DLD1 (cell line): ENCODE measurements around the gene CCDC201.
"Not testable (repeated sequence)": the region's sequence is repeated elsewhere in the genome, so short reads cannot be mapped to it uniquely, and the experiment has no call there.

Experiments
- in situ Hi-C: cut with HindIII; loops from 2 replicates; pipeline ENCODE4 v1.10.0; 2017; ENCODE audit warnings: low sequenced_read_pairs

Gene CCDC201

DNA sequence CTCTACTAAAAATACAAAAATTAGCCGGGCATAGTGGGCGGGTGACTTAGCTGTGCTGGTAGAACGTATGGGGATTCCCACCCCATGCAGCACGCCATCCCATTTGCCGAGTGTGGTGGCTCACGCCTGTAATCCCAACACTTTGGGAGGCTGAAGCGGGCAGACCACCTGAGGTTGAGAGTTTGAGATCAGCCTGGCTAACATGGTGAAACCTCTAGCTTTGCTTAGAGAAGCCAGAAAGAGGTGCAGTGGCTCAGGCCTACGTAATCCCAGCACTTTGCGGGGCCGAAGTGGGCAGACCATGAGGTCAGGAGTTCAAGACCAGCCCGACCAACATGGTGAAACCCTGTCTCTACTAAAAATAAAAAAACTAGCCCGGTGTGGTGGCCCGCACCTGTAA lies 45.2 kb downstream of the CCDC201 start:
- in situ Hi-C loops = not testable (repeated sequence)

DNA sequence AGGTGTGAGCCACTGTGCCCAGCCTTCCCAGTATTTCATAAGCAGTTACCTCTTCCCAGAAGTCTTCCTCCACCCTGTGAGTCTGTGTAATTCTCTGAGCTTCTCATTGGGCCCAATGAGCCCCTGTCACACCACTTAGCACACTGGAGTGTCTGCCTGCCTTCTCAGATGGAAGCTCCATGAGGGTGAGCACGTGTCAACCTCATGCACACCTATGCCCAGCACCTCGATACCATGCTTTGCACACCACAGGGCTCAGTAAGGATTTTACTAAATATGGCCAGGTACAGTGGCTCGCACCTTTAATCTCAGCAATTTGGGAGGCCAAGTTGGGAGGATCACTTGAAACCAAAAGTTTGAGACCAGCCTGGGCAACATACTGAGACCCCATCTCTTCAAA lies 46.3 kb downstream of the CCDC201 start:
- in situ Hi-C loops = not testable (repeated sequence)

DNA sequence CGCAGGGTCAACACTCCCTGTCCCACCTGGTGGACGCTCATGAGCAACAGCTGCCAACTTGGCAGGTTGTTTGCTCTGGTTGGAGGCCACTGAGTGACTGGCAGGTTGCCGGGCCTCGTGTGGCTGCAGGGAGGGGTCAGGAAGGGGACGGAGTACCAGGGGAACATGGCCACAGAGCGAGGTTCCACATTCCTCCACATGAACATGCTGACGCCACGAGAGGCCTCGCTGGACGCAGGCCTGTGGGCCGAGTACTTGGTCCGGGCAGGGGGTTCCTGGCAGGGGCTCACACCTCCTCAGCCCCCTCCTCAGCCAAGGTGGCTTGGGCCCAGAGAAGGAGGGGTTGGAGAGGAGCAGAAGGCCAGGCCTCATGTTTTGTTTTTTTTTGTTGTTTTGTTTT lies 54.1 kb downstream of the CCDC201 start:
- in situ Hi-C loops = not testable (repeated sequence)

DNA sequence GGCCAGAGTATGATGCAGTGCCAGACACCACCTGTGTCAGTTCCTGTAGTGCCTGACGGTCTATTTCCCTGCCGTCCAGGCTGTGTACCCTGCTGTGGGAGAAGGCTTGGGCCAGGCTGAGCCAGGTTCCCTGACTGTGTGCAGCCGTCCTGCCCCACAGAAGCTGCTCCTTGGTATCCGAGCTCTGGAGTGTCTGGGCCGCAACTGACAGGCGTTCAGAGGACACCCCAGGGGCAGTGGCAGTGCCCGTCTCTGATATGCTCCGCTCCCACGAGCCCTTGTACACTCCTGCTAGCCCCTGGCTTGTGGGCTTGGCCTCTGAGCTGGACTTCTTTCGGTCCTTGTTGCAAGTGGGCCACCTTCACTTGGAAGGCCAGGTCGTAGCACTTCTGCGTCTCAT lies 55.0 kb downstream of the CCDC201 start:
- in situ Hi-C loops = not testable (repeated sequence)

DNA sequence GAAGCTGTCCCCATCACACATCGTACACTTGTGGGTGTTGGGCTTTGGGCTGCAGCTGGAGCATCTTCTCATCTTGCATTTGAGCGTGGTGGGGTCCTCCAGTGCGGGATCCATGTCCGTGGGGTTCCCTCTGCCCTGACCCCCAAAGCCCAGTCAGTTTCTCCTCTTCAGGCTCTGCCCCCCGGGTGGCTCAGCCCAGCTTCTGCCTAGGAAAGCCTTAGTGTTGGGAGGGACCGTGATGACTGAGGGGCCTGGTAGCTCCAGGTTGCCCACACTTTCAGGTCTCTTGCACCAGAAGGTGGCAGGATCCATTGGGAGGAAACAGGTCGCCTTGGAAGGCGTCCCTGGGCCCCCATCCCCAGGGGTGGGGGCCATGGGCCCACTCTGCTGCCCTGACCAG lies 55.9 kb downstream of the CCDC201 start:
- in situ Hi-C loops = not testable (repeated sequence)

DNA sequence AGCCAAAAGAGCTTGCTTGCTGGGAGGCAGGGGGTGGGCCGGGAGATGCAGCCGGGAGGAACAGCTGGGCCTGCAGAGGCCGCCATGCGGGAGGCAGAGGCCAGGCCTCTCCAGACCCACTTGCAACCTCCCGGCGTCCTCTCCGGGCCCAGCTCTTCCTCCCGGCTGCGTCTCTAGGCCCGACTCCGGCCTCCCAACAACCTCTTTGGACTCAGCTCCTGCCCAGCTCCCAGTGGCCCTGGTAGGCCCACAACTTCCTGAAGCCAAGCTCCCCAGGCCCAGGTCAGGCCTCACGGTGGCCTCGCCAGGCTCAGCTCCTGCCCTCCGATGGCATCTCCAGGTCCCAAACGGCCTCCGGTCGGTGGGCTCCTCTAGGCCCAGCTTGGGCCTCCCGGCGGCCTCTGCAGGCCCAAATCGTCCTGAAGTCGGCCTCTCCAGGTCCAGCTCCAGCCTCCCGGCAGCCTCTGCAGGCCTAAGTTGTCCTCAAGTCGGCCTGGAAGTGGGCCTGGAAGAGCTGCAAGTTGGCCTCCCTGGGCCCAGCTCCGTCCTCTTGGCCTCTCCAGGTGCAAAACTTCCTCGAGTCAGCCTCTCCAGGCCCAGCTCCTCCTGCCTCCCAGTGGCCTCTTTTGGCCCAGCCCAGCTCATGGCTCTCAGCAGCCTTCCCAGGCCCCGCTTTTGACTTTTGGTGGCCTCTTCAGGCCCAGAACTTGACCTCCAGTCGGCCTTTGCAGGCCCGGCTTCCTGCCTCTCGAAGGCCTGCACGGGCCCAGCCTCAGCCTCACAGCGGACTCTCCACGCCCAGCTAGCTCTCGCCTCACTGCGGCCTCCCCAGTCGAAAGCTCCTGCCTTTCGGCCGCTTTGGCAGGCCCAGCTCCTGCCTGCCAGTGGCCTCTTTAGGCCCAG lies 58.4 kb downstream of the CCDC201 start:
- in situ Hi-C loops = not testable (repeated sequence)

DNA sequence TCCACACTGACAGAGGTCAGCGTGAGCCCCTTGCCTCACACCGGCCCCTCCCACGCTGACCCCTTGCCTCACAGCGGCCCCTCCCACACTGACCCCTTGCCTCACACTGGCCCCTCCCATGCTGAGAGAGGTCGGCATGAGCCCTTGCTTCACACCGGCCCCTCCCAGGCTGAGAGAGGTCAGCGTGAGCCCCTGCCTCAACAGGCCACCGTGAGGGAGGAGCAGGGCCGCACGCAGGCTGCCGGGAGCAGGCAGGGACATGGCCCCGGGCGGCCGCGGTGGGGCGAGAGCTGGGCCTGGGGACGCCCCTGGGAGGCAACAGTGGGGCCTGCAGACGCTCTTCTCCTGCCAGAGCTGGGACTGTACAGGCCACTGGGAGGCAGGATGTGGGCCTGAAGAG lies 59.1 kb downstream of the CCDC201 start:
- in situ Hi-C loops = not testable (repeated sequence)

DNA sequence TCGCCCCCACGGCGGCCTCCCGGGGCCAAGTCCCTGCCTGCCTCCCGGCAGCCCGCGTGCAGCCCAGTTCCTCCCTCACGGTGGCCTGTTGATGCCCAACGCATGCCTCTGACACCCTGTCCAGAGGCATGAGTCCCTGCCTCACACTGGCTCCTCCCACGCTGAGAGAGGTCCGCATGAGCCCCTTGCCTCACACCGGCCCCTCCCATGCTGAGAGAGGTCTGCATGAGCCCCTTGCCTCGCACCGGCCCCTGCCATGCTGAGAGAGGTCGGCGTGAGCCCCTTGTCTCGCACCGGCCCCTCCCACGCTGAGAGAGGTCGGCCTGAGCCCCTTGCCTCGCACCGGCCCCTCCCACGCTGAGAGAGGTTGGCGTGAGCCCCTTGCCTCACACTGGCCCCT lies 59.9 kb downstream of the CCDC201 start:
- in situ Hi-C loops = no loop called here

DNA sequence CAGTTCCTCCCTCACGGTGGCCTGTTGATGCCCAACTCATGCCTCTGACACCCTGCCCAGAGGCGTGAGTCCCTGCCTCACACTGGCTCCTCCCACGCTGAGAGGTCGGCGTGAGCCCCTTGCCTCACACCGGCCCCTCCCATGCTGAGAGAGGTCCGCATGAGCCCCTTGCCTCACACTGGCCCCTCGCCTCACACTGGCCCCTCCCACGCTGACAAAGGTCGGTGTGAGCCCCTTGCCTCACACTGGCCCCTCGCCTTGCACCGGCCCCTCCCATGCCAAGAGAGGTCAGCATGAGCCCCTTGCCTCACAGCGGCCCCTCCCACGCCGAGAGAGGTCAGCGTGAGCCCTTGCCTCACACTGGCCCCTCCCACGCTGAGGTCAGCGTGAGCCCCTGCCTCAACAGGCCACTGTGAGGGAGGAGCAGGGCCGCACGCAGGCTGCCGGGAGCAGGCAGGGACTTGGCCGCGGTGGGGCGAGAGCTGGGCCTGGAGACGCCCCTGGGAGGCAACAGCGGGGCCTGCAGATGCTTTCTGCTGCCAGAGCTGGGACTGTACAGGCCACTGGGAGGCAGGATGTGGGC lies 61.1 kb downstream of the CCDC201 start:
- in situ Hi-C loops = not testable (repeated sequence)

DNA sequence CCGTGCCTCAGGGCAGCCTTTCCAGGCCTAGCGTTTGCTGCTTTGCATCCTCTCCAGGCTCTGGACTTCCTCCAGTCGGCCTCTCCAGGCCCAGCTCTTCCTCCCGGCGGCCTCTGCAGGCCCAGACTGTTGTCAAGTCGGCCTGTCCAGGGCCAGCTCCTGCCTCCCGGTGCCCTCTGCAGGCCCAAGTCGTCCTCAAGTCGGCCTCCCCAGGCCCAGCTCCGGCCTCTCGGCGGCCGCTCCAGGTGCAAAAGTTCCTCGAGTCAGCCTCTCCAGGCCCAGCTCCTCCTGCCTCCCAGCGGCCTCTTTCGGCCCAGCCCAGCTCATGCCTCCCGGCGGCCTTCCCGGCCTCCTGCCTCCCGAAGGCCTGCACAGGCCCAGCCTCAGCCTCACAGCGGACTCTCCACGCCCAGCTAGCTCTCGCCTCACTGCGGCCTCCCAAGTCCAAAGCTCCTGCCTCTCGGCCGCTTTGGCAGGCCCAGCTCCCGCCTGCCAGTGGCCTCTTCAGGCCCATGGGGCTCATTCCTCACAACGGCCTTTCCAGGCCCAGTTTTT lies 62.4 kb downstream of the CCDC201 start:
- in situ Hi-C loops = not testable (repeated sequence)
